HEK293 (cell line): ENCODE measurements around the gene CDH24.
A peak's percentile ranks its signal among the peaks of the same experiment; 100 is the strongest.

ENCODE experiments used
- BCL11A ChIP-seq: fragments of 450-650 bp; formaldehyde crosslinking; IDR thresholded peaks from 2 replicates; pipeline ENCODE4 v1.5.1; 2016; ENCODE audit warnings: low read depth, missing biosample characterization, missing genetic modification characterization
- EGR2 ChIP-seq: fragments of 450-650 bp; formaldehyde crosslinking; IDR thresholded peaks from 2 replicates; pipeline ENCODE4 v1.5.1; 2016; ENCODE audit warnings: low read depth, missing biosample characterization, missing genetic modification characterization
- FEZF1 ChIP-seq: fragments of 450-650 bp; formaldehyde crosslinking; IDR thresholded peaks from 2 replicates; pipeline ENCODE4 v1.5.1; 2016; ENCODE audit warnings: missing biosample characterization, missing genetic modification characterization
- HOXA7 ChIP-seq: sonication (generic); formaldehyde crosslinking; IDR thresholded peaks from 2 replicates; pipeline ENCODE4 v1.8.1; 2022; ENCODE audit warnings: missing genetic modification reagents, borderline replicate concordance
- KLF16 ChIP-seq: fragments of 450-650 bp; formaldehyde crosslinking; IDR thresholded peaks from 2 replicates; pipeline ENCODE4 v1.5.1; 2017; ENCODE audit warnings: missing biosample characterization, missing genetic modification characterization
- KLF9 ChIP-seq: fragments of 450-650 bp; formaldehyde crosslinking; IDR thresholded peaks from 2 replicates; pipeline ENCODE4 v1.5.1; 2016; ENCODE audit warnings: missing biosample characterization, missing genetic modification characterization, low read depth
- MEIS1 ChIP-seq: sonication (generic); formaldehyde crosslinking; IDR thresholded peaks from 2 replicates; pipeline ENCODE4 v1.8.1; 2022; ENCODE audit warnings: missing genetic modification reagents, mild to moderate bottlenecking, borderline replicate concordance
- SCRT1 ChIP-seq: fragments of 450-650 bp; formaldehyde crosslinking; IDR thresholded peaks from 2 replicates; pipeline ENCODE4 v1.5.1; 2016; ENCODE audit warnings: missing biosample characterization, missing genetic modification characterization, borderline replicate concordance
- ZNF132 ChIP-seq: fragments of 450-650 bp; formaldehyde crosslinking; IDR thresholded peaks from 2 replicates; pipeline ENCODE4 v1.5.1; 2017; ENCODE audit warnings: missing biosample characterization, missing genetic modification characterization, borderline replicate concordance
- ZNF19 ChIP-seq: fragments of 450-650 bp; formaldehyde crosslinking; IDR thresholded peaks from 2 replicates; pipeline ENCODE4; 2016; ENCODE audit warnings: missing biosample characterization, missing genetic modification characterization, low read depth
- ZNF202 ChIP-seq: fragments of 450-650 bp; formaldehyde crosslinking; IDR thresholded peaks from 2 replicates; pipeline ENCODE4 v1.5.1; 2016; ENCODE audit warnings: missing biosample characterization, missing genetic modification characterization, borderline replicate concordance
- ZNF248 ChIP-seq: fragments of 450-650 bp; formaldehyde crosslinking; IDR thresholded peaks from 2 replicates; pipeline ENCODE4 v1.5.1; 2017; ENCODE audit warnings: missing biosample characterization, missing genetic modification characterization
- ZNF302 ChIP-seq: fragments of 450-650 bp; formaldehyde crosslinking; IDR thresholded peaks from 2 replicates; pipeline ENCODE4 v1.5.1; 2016; ENCODE audit warnings: missing biosample characterization, missing genetic modification characterization, low read depth
- ZNF416 ChIP-seq: fragments of 450-650 bp; formaldehyde crosslinking; IDR thresholded peaks from 2 replicates; pipeline ENCODE4 v1.5.1; 2016; ENCODE audit warnings: missing biosample characterization, missing genetic modification characterization
- ZNF426 ChIP-seq: fragments of 450-650 bp; formaldehyde crosslinking; IDR thresholded peaks from 2 replicates; pipeline ENCODE4 v1.5.1; 2017; ENCODE audit warnings: missing biosample characterization, missing genetic modification characterization, mild to moderate bottlenecking, inconsistent platforms, moderate library complexity
- ZNF433 ChIP-seq: fragments of 450-650 bp; formaldehyde crosslinking; IDR thresholded peaks from 2 replicates; pipeline ENCODE4 v1.5.1; 2016; ENCODE audit warnings: missing biosample characterization, missing genetic modification characterization, low read depth
- ZNF529 ChIP-seq: fragments of 450-650 bp; formaldehyde crosslinking; IDR thresholded peaks from 2 replicates; pipeline ENCODE4 v1.5.1; 2017; ENCODE audit warnings: missing genetic modification characterization, missing biosample characterization; ENCODE audit not compliant: insufficient replicate concordance
- ZNF530 ChIP-seq: fragments of 450-650 bp; formaldehyde crosslinking; IDR thresholded peaks from 2 replicates; pipeline ENCODE4 v1.5.1; 2016; ENCODE audit warnings: low read depth, missing biosample characterization, missing genetic modification characterization
- ZNF837 ChIP-seq: fragments of 450-650 bp; formaldehyde crosslinking; IDR thresholded peaks from 2 replicates; pipeline ENCODE4 v1.5.1; 2016; ENCODE audit warnings: missing biosample characterization, missing genetic modification characterization
- ZSCAN23 ChIP-seq: fragments of 450-650 bp; formaldehyde crosslinking; IDR thresholded peaks from 2 replicates; pipeline ENCODE4 v1.5.1; 2016; ENCODE audit warnings: missing biosample characterization, missing genetic modification characterization
- ZSCAN30 ChIP-seq: fragments of 450-650 bp; IDR thresholded peaks from 2 replicates; pipeline ENCODE4 v1.5.1; 2018; ENCODE audit warnings: missing biosample characterization, mild to moderate bottlenecking, missing genetic modification characterization, moderate library complexity
- TF ChIP-seq, protein P1 (sequence below): fragments of 450-650 bp; formaldehyde crosslinking; IDR thresholded peaks from 2 replicates; pipeline ENCODE4 v1.5.1; 2017; ENCODE audit warnings: missing biosample characterization, mild to moderate bottlenecking, missing genetic modification characterization, moderate library complexity
- TF ChIP-seq, protein P2 (sequence below): fragments of 450-650 bp; formaldehyde crosslinking; IDR thresholded peaks from 2 replicates; pipeline ENCODE4 v1.5.1; 2016; ENCODE audit warnings: missing biosample characterization, missing genetic modification characterization
- TF ChIP-seq, protein P3 (sequence below): fragments of 450-650 bp; formaldehyde crosslinking; IDR thresholded peaks from 2 replicates; pipeline ENCODE4; 2016; ENCODE audit warnings: missing biosample characterization, missing genetic modification characterization
- TF ChIP-seq, protein P4 (sequence below): fragments of 450-650 bp; formaldehyde crosslinking; IDR thresholded peaks from 2 replicates; pipeline ENCODE4 v1.5.1; 2016; ENCODE audit warnings: missing biosample characterization, missing genetic modification characterization
- TF ChIP-seq, protein P5 (sequence below): fragments of 450-650 bp; formaldehyde crosslinking; IDR thresholded peaks from 2 replicates; pipeline ENCODE4 v1.5.1; 2017; ENCODE audit warnings: missing biosample characterization, missing genetic modification characterization
- TF ChIP-seq, protein P6 (sequence below): fragments of 450-650 bp; formaldehyde crosslinking; IDR thresholded peaks from 2 replicates; pipeline ENCODE4 v1.5.1; 2016; ENCODE audit warnings: missing biosample characterization, missing genetic modification characterization

Gene CDH24

DNA sequence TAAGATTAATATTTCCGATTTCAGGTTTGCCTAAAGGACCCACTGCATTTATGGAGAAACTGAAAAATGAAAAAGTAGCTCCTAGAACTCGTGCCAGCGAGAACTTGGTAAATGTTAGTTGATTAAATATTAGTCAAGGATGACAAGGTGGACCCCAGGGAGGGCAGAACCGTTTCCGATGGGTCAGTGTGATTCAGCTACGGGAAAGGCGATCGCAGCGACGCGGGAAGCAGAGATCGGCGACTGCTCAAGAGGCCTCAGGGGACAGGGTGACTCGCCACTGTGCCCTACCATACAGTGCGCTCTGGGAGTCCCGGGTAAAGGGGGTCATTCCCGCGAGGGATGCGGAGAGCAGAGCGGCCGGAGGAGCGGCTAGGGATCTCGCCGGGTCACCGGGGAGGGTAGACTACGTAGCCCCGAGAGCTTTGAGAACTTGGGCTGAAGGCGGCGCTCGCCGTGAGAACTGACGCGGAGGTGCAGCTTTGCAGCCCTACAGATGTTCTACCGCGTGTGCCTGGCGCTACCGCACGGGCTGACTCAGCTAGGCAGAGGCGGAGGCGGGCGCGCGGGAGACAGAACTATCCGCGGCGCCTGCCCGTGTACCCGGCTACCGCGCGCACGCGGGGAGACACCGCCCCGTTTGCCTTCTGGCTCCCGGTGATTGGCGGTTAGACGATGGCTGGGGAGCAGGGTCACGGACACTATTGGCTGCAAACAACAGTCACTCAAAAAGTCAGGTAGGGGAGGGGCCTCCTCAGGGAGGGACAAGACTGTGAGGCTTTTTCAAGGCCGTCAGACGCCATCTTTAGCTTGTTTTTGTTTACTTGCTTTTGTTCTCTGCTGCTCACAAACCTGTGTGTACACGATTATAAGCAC lies 50.5 kb downstream of the CDH24 start (continued):
- TF ChIP-seq, protein P1, sequence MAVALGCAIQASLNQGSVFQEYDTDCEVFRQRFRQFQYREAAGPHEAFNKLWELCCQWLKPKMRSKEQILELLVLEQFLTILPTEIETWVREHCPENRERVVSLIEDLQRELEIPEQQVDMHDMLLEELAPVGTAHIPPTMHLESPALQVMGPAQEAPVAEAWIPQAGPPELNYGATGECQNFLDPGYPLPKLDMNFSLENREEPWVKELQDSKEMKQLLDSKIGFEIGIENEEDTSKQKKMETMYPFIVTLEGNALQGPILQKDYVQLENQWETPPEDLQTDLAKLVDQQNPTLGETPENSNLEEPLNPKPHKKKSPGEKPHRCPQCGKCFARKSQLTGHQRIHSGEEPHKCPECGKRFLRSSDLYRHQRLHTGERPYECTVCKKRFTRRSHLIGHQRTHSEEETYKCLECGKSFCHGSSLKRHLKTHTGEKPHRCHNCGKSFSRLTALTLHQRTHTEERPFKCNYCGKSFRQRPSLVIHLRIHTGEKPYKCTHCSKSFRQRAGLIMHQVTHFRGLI (tag by site-specific recombination), result peak; percentile 88
- 0 out of 2 replicates have a peak, but pooled peaks have one; percentile 30 for TF ChIP-seq ZNF837 (tag by site-specific recombination)
- no peak for TF ChIP-seq HOXA7 (CRISPR knock-in tag)
- peak; percentile 62 for TF ChIP-seq ZSCAN30
- no peak for TF ChIP-seq ZNF302
- TF ChIP-seq, protein P2, sequence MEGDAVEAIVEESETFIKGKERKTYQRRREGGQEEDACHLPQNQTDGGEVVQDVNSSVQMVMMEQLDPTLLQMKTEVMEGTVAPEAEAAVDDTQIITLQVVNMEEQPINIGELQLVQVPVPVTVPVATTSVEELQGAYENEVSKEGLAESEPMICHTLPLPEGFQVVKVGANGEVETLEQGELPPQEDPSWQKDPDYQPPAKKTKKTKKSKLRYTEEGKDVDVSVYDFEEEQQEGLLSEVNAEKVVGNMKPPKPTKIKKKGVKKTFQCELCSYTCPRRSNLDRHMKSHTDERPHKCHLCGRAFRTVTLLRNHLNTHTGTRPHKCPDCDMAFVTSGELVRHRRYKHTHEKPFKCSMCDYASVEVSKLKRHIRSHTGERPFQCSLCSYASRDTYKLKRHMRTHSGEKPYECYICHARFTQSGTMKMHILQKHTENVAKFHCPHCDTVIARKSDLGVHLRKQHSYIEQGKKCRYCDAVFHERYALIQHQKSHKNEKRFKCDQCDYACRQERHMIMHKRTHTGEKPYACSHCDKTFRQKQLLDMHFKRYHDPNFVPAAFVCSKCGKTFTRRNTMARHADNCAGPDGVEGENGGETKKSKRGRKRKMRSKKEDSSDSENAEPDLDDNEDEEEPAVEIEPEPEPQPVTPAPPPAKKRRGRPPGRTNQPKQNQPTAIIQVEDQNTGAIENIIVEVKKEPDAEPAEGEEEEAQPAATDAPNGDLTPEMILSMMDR (tag by site-specific recombination), result peak; percentile 85
- TF ChIP-seq ZNF433 (tag by site-specific recombination), result no peak
- peak; percentile 78 for TF ChIP-seq EGR2 (tag by site-specific recombination)
- TF ChIP-seq ZNF202, result no peak
- TF ChIP-seq, protein P3, sequence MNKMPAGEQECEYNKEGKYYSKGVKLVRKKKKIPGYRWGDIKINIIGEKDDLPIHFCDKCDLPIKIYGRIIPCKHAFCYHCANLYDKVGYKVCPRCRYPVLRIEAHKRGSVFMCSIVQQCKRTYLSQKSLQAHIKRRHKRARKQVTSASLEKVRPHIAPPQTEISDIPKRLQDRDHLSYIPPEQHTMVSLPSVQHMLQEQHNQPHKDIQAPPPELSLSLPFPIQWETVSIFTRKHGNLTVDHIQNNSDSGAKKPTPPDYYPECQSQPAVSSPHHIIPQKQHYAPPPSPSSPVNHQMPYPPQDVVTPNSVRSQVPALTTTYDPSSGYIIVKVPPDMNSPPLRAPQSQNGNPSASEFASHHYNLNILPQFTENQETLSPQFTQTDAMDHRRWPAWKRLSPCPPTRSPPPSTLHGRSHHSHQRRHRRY (tag by site-specific recombination), result no peak
- TF ChIP-seq ZNF530 (tag by site-specific recombination), result no peak
- TF ChIP-seq, protein P4, sequence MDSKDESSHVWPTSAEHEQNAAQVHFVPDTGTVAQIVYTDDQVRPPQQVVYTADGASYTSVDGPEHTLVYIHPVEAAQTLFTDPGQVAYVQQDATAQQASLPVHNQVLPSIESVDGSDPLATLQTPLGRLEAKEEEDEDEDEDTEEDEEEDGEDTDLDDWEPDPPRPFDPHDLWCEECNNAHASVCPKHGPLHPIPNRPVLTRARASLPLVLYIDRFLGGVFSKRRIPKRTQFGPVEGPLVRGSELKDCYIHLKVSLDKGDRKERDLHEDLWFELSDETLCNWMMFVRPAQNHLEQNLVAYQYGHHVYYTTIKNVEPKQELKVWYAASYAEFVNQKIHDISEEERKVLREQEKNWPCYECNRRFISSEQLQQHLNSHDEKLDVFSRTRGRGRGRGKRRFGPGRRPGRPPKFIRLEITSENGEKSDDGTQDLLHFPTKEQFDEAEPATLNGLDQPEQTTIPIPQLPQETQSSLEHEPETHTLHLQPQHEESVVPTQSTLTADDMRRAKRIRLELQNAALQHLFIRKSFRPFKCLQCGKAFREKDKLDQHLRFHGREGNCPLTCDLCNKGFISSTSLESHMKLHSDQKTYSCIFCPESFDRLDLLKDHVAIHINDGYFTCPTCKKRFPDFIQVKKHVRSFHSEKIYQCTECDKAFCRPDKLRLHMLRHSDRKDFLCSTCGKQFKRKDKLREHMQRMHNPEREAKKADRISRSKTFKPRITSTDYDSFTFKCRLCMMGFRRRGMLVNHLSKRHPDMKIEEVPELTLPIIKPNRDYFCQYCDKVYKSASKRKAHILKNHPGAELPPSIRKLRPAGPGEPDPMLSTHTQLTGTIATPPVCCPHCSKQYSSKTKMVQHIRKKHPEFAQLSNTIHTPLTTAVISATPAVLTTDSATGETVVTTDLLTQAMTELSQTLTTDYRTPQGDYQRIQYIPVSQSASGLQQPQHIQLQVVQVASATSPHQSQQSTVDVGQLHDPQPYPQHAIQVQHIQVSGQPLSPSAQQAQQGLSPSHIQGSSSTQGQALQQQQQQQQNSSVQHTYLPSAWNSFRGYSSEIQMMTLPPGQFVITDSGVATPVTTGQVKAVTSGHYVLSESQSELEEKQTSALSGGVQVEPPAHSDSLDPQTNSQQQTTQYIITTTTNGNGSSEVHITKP (tag by site-specific recombination), result peak; percentile 83; the same call in 1 of the 2 replicates
- no peak for TF ChIP-seq KLF9 (tag by site-specific recombination)
- no peak for TF ChIP-seq ZNF132 (tag by site-specific recombination)
- TF ChIP-seq ZNF426, result no peak
- TF ChIP-seq MEIS1, result no peak
- TF ChIP-seq ZSCAN23, result 0 out of 2 replicates have a peak, but pooled peaks have one; percentile 67
- TF ChIP-seq, protein P5, sequence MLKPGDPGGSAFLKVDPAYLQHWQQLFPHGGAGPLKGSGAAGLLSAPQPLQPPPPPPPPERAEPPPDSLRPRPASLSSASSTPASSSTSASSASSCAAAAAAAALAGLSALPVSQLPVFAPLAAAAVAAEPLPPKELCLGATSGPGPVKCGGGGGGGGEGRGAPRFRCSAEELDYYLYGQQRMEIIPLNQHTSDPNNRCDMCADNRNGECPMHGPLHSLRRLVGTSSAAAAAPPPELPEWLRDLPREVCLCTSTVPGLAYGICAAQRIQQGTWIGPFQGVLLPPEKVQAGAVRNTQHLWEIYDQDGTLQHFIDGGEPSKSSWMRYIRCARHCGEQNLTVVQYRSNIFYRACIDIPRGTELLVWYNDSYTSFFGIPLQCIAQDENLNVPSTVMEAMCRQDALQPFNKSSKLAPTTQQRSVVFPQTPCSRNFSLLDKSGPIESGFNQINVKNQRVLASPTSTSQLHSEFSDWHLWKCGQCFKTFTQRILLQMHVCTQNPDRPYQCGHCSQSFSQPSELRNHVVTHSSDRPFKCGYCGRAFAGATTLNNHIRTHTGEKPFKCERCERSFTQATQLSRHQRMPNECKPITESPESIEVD (tag by site-specific recombination), result no peak
- no peak for TF ChIP-seq ZNF248
- TF ChIP-seq FEZF1 (tag by site-specific recombination), result peak; percentile 27; the same call in 1 of the 2 replicates
- TF ChIP-seq ZNF529 (tag by site-specific recombination), result no peak
- TF ChIP-seq, protein P6, sequence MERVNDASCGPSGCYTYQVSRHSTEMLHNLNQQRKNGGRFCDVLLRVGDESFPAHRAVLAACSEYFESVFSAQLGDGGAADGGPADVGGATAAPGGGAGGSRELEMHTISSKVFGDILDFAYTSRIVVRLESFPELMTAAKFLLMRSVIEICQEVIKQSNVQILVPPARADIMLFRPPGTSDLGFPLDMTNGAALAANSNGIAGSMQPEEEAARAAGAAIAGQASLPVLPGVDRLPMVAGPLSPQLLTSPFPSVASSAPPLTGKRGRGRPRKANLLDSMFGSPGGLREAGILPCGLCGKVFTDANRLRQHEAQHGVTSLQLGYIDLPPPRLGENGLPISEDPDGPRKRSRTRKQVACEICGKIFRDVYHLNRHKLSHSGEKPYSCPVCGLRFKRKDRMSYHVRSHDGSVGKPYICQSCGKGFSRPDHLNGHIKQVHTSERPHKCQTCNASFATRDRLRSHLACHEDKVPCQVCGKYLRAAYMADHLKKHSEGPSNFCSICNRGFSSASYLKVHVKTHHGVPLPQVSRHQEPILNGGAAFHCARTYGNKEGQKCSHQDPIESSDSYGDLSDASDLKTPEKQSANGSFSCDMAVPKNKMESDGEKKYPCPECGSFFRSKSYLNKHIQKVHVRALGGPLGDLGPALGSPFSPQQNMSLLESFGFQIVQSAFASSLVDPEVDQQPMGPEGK (tag by site-specific recombination), result peak; percentile 84
- TF ChIP-seq BCL11A (tag by site-specific recombination), result no peak
- TF ChIP-seq SCRT1 (tag by site-specific recombination), result no peak
- TF ChIP-seq ZNF416 (tag by site-specific recombination), result no peak
- peak; percentile 92 for TF ChIP-seq KLF16 (tag by site-specific recombination)
- TF ChIP-seq ZNF19, result no peak
